Esophagus muscularis mucosa (tissue), 4 donors: Measurements from ENCODE around the gene CDHR3. TPM values are rescaled to one million over a fixed set of nuclear protein-coding genes. Genes with fewer than 3 reads are reported as not detected.

ENCODE experiments used
- DNase-seq: peaks from one replicate; pipeline ENCODE4 v3.0.0-alpha.2; 2017; ENCODE audit errors: extremely low spot score
- H3K27ac ChIP-seq, 4 donors: fragments of 200-600 bp; sonication (generic); replicated peaks in 1 of 4; 1 replicate in 3 of 4; 2 replicates in 1 of 4; pipeline ENCODE4 v1.5.1; 2016 to 2019; ENCODE audit warnings: mild to moderate bottlenecking in 1 of 4
- H3K27me3 ChIP-seq, 4 donors: fragments of 200-600 bp; sonication (generic); one replicate each; pipeline versions ENCODE4 v1.5.1 to v1.6.0; 2016 to 2019
- H3K36me3 ChIP-seq, 4 donors: fragments of 200-600 bp; sonication (generic); one replicate each; pipeline ENCODE4 v1.5.1; 2016 to 2019
- H3K4me1 ChIP-seq, 4 donors: fragments of 200-600 bp; sonication (generic); one replicate each; pipeline ENCODE4 v1.5.1; 2016 to 2019
- H3K4me3 ChIP-seq, 4 donors: fragments of 200-600 bp; sonication (generic); 1 replicate in 2 of 4; 2 replicates in 2 of 4; pipeline ENCODE4 v1.5.1; 2016 to 2019; ENCODE audit warnings: mild to moderate bottlenecking in 4 of 4, moderate library complexity in 1 of 4
- H3K9me3 ChIP-seq, 4 donors: fragments of 200-600 bp; sonication (generic); 1 replicate in 3 of 4; 2 replicates in 1 of 4; pipeline ENCODE4 v1.5.1; 2016 to 2019
- CTCF ChIP-seq, 3 experiments: fragments of 200-600 bp in 2 of 3; fragments of 450-650 bp in 1 of 3; sonication (generic) in 2 of 3; IDR thresholded peaks; one replicate each; pipeline ENCODE4 v1.5.1; 2017 to 2019; ENCODE audit warnings: antibody characterized with exemption in 3 of 3, mild to moderate bottlenecking in 2 of 3, moderate library complexity in 1 of 3
- EP300 ChIP-seq: sonication (generic); formaldehyde crosslinking; IDR thresholded peaks from one replicate; pipeline ENCODE4 v1.6.1; 2017; ENCODE audit warnings: antibody characterized with exemption
- POLR2A ChIP-seq: fragments of 450-650 bp; IDR thresholded peaks from one replicate; pipeline ENCODE4 v1.6.1; 2017; ENCODE audit warnings: antibody characterized with exemption, moderate library complexity, mild to moderate bottlenecking, low read depth
- POLR2AphosphoS5 ChIP-seq, 2 donors: sonication (generic); formaldehyde crosslinking; IDR thresholded peaks; one replicate each; pipeline ENCODE4 v1.6.1; 2017; ENCODE audit warnings: antibody characterized with exemption in 2 of 2
- WGBS: methylation state at CpG from one replicate; pipeline ENCODE4 v1.1.5; 2018; 5-methylcytosine and 5-hydroxymethylcytosine counted together
- intact Hi-C: fragments of 100-400 bp; cut with DNase I; formaldehyde crosslinking; loops from one replicate; pipeline ENCODE4 v1.15.1; 2023
- total RNA-seq, 4 donors: library from RNA; depleted of rRNA; stranded (reverse); fragments of >200 nt; gene quantifications; one replicate each; pipeline versions ENCODE4 v1.1.0 to v1.2.1, GENCODE V29; 2016

Gene CDHR3
- total RNA-seq, 4 donors from 2014 or later = 7.8 to 41.1 (median 21.2) TPM

GRCh38 chr7:106071999-106072714, 109.1 kb downstream of the CDHR3 start:
- intact Hi-C loops = no loop called here
- H3K9me3 ChIP-seq = no peaks in the 10 kb centered on the region
- 20% methylated on average over 9 of the region's 9 CpGs for WGBS
- no peaks in the 10 kb centered on the region for H3K36me3 ChIP-seq
- H3K27me3 ChIP-seq = no peaks in the 10 kb centered on the region
- TF ChIP-seq POLR2AphosphoS5 (IDR thresholded peaks at IDR 0.05) = peak in 1 of 2 donors; percentile 12
- no peak for TF ChIP-seq CTCF (IDR thresholded peaks at IDR 0.05)
- H3K27ac ChIP-seq = peak overlapping the region; percentile 74 to 86 (median 86)
- peaks cover 42 to 96% (median 87%) of the 10 kb centered on the region in 4 donors for H3K4me1 ChIP-seq
- no peak overlapping the region for H3K4me3 ChIP-seq
- no peak for DNase-seq

- Histone ChIP-seq H3K27me3 (no peaks in the 10 kb centered on the region), H3K36me3 (no peaks in the 10 kb centered on the region), H3K4me1 (peaks cover 46 to 90% (median 87%) of the 10 kb centered on the region in 4 donors), H3K9me3 (no peaks in the 10 kb centered on the region), H3K4me3 (no peak overlapping the region), H3K27ac (peak overlapping the region; percentile 74 to 86 (median 86))
- 73% methylated on average over 4 of the region's 4 CpGs for WGBS
- no peak for DNase-seq
- no peak for TF ChIP-seq EP300
- TF ChIP-seq CTCF (IDR thresholded peaks at IDR 0.05) = no peak
- TF ChIP-seq POLR2AphosphoS5 (IDR thresholded peaks at IDR 0.05) = no peak
- TF ChIP-seq POLR2A = no peak
- intact Hi-C loops = no loop called here
These were observed 109.6 kb downstream of the CDHR3 start for GRCh38 chr7:106072715-106073091.

- no peak for DNase-seq
- Histone ChIP-seq H3K36me3 (no peaks in the 10 kb centered on the region), H3K27me3 (no peaks in the 10 kb centered on the region), H3K4me1 (peaks cover 46 to 80% (median 78%) of the 10 kb centered on the region in 4 donors), H3K9me3 (no peaks in the 10 kb centered on the region), H3K27ac (peak overlapping the region; percentile 2 to 86 (median 26)), H3K4me3 (no peak overlapping the region)
- WGBS = 83% methylated on average over 3 of the region's 3 CpGs
- intact Hi-C loops = no loop called here
- no peak for TF ChIP-seq POLR2A
- no peak for TF ChIP-seq EP300
These were observed 110.6 kb downstream of the CDHR3 start for GRCh38 chr7:106073701-106074100.

- no peak for TF ChIP-seq EP300
- no peak for TF ChIP-seq CTCF (IDR thresholded peaks at IDR 0.05)
- TF ChIP-seq POLR2A = no peak
- no peak for TF ChIP-seq POLR2AphosphoS5 (IDR thresholded peaks at IDR 0.05)
- Histone ChIP-seq H3K4me3 (no peak overlapping the region), H3K9me3 (no peaks in the 10 kb centered on the region), H3K4me1 (peaks cover 41 to 75% (median 73%) of the 10 kb centered on the region in 4 donors), H3K36me3 (no peaks in the 10 kb centered on the region), H3K27me3 (no peaks in the 10 kb centered on the region), H3K27ac (peak overlapping the region in 3 of 4 donors; percentile 2 to 48 (median 4))
- WGBS = 86% methylated on average over 9 of the region's 9 CpGs
- intact Hi-C loops = no loop called here
- no peak for DNase-seq
These were observed 111.2 kb downstream of the CDHR3 start for GRCh38 chr7:106074257-106074656.

- Histone ChIP-seq H3K27me3 (no peaks in the 10 kb centered on the region), H3K9me3 (no peaks in the 10 kb centered on the region), H3K4me3 (no peak overlapping the region), H3K27ac (peak overlapping the region in 1 of 4 donors; percentile 6), H3K4me1 (peaks cover 30 to 63% (median 56%) of the 10 kb centered on the region in 4 donors), H3K36me3 (no peaks in the 10 kb centered on the region)
- DNase-seq = no peak
- intact Hi-C loops = no loop called here
- WGBS = 31% methylated on average over 2 of the region's 2 CpGs
- TF ChIP-seq POLR2AphosphoS5 (IDR thresholded peaks at IDR 0.05) = no peak
- TF ChIP-seq CTCF (IDR thresholded peaks at IDR 0.05) = no peak
- no peak for TF ChIP-seq POLR2A
- no peak for TF ChIP-seq EP300
These were observed 112.9 kb downstream of the CDHR3 start for GRCh38 chr7:106075937-106076336.
